ENCODE results near the gene CALN1. TPM values are rescaled to one million over a fixed set of nuclear protein-coding genes. Genes with fewer than 3 reads are reported as not detected.
"Not testable (repeated sequence)": the region's sequence is repeated elsewhere in the genome, so short reads cannot be mapped to it uniquely, and the experiment has no call there.

CALN1 gene
- total RNA-seq, 1 donor from 2014 or later = not detected

- TF ChIP-seq CTCF (IDR thresholded peaks at IDR 0.05; ENCODE audit: insufficient read depth, low read depth, low read length) = no peak
- TF ChIP-seq EZH2 (IDR thresholded peaks at IDR 0.05; ENCODE audit: insufficient read depth, low read length) = no peak
- H3K27me3 ChIP-seq (ENCODE audit: insufficient read depth, low read length) = no peaks in the 10 kb centered on the region
- H3K27me3 Mint-ChIP-seq (ENCODE audit: low read depth, unreplicated experiment) = peaks cover 1% of the 10 kb centered on the region
- DNase-seq (ENCODE audit: low read depth) = no peak
- H2AFZ ChIP-seq (ENCODE audit: low read depth, low read length) = no peak overlapping the region
- no peaks in the 10 kb centered on the region for H3K4me1 Mint-ChIP-seq (ENCODE audit: low read depth, unreplicated experiment)
- peaks cover 3% of the 10 kb centered on the region for H3K36me3 Mint-ChIP-seq (ENCODE audit: low read depth, unreplicated experiment)
- H3K4me3 Mint-ChIP-seq (ENCODE audit: unreplicated experiment) = no peak overlapping the region
- no peaks in the 10 kb centered on the region for H3K79me2 ChIP-seq (ENCODE audit: insufficient read depth, low read length)
- H3K27ac ChIP-seq (ENCODE audit: low read depth, low read length) = no peak overlapping the region
- FAIRE-seq = no peak
- H3K9ac ChIP-seq (ENCODE audit: low read length) = no peak overlapping the region
- no peaks in the 10 kb centered on the region for H3K9me3 ChIP-seq (ENCODE audit: insufficient read depth, low read depth, low read length)
- H3K9me3 Mint-ChIP-seq (ENCODE audit: unreplicated experiment) = peaks cover 12% of the 10 kb centered on the region
- no peak overlapping the region for H3K4me3 ChIP-seq (ENCODE audit: insufficient read depth, low read depth, low read length)
- no peak overlapping the region for H3K4me2 ChIP-seq (ENCODE audit: low read length)
- no peaks in the 10 kb centered on the region for H3K4me1 ChIP-seq (ENCODE audit: insufficient read depth, low read length)
- H3K36me3 ChIP-seq (ENCODE audit: insufficient read depth, low read length) = no peaks in the 10 kb centered on the region
- no peaks in the 10 kb centered on the region for H4K20me1 ChIP-seq (ENCODE audit: insufficient read depth, low read length)
- no peak overlapping the region for H3K27ac Mint-ChIP-seq (ENCODE audit: unreplicated experiment)
Measured at GRCh38 chr7:72069263-72069662, 342.9 kb downstream of the CALN1 start.

GRCh38 chr7:72065764-72066163 is 346.4 kb downstream of the CALN1 start:
- not testable (repeated sequence) for H3K27ac Mint-ChIP-seq (ENCODE audit: unreplicated experiment); H3K9me3 Mint-ChIP-seq (ENCODE audit: unreplicated experiment); FAIRE-seq; H3K4me2 ChIP-seq (ENCODE audit: low read length); H3K4me3 Mint-ChIP-seq (ENCODE audit: unreplicated experiment); H2AFZ ChIP-seq (ENCODE audit: low read depth, low read length); H3K9ac ChIP-seq (ENCODE audit: low read length); DNase-seq (ENCODE audit: low read depth); H3K79me2 ChIP-seq (ENCODE audit: insufficient read depth, low read length); H3K27ac ChIP-seq (ENCODE audit: low read depth, low read length); H3K4me1 ChIP-seq (ENCODE audit: insufficient read depth, low read length); H4K20me1 ChIP-seq (ENCODE audit: insufficient read depth, low read length); H3K9me3 ChIP-seq (ENCODE audit: insufficient read depth, low read depth, low read length); H3K4me1 Mint-ChIP-seq (ENCODE audit: low read depth, unreplicated experiment); H3K27me3 Mint-ChIP-seq (ENCODE audit: low read depth, unreplicated experiment); H3K36me3 ChIP-seq (ENCODE audit: insufficient read depth, low read length); H3K36me3 Mint-ChIP-seq (ENCODE audit: low read depth, unreplicated experiment); H3K4me3 ChIP-seq (ENCODE audit: insufficient read depth, low read depth, low read length); H3K27me3 ChIP-seq (ENCODE audit: insufficient read depth, low read length)

- no peaks in the 10 kb centered on the region for H3K79me2 ChIP-seq (ENCODE audit: insufficient read depth, low read length)
- no peak overlapping the region for H3K4me3 ChIP-seq (ENCODE audit: insufficient read depth, low read depth, low read length)
- TF ChIP-seq EZH2 (IDR thresholded peaks at IDR 0.05; ENCODE audit: insufficient read depth, low read length) (no peak), CTCF (IDR thresholded peaks at IDR 0.05; ENCODE audit: insufficient read depth, low read depth, low read length) (no peak)
- Mint-ChIP-seq H3K4me3 (ENCODE audit: unreplicated experiment) (no peak overlapping the region), H3K27ac (ENCODE audit: unreplicated experiment) (no peak overlapping the region), H3K27me3 (ENCODE audit: low read depth, unreplicated experiment) (no peaks in the 10 kb centered on the region), H3K36me3 (ENCODE audit: low read depth, unreplicated experiment) (no peaks in the 10 kb centered on the region), H3K4me1 (ENCODE audit: low read depth, unreplicated experiment) (no peaks in the 10 kb centered on the region), H3K9me3 (ENCODE audit: unreplicated experiment) (no peaks in the 10 kb centered on the region)
- H3K9ac ChIP-seq (ENCODE audit: low read length) = no peak overlapping the region
- no peaks in the 10 kb centered on the region for H3K4me1 ChIP-seq (ENCODE audit: insufficient read depth, low read length)
- FAIRE-seq (no peak), DNase-seq (ENCODE audit: low read depth) (no peak)
- H2AFZ ChIP-seq (ENCODE audit: low read depth, low read length) = no peak overlapping the region
- no peaks in the 10 kb centered on the region for H3K27me3 ChIP-seq (ENCODE audit: insufficient read depth, low read length)
- H3K36me3 ChIP-seq (ENCODE audit: insufficient read depth, low read length) = no peaks in the 10 kb centered on the region
- H3K27ac ChIP-seq (ENCODE audit: low read depth, low read length) = no peak overlapping the region
- H4K20me1 ChIP-seq (ENCODE audit: insufficient read depth, low read length) = no peaks in the 10 kb centered on the region
- H3K4me2 ChIP-seq (ENCODE audit: low read length) = no peak overlapping the region
- no peaks in the 10 kb centered on the region for H3K9me3 ChIP-seq (ENCODE audit: insufficient read depth, low read depth, low read length)
Measured at GRCh38 chr7:72064916-72065315, 347.2 kb downstream of the CALN1 start.

Measured in astrocyte (in vitro differentiated cells and primary cell).